Neuronal stem cell (in vitro differentiated cells): ENCODE data around the gene CTTNBP2.

Experiments used
- DNase-seq: peaks from one replicate; pipeline ENCODE4 v3.0.0-alpha.2; 2013; ENCODE audit warnings: low spot score
- H2AFZ ChIP-seq: one replicate; pipeline ENCODE4 v1.6.1; 2013; ENCODE audit warnings: mild to moderate bottlenecking, low read length, inconsistent platforms
- H2AK5ac ChIP-seq: 2 replicates; pipeline ENCODE4 v1.6.1; 2013; ENCODE audit warnings: low read depth, mild to moderate bottlenecking, inconsistent platforms, low read length, moderate library complexity, mixed read lengths
- H2BK120ac ChIP-seq: 2 replicates; pipeline ENCODE4 v1.6.1; 2013; ENCODE audit warnings: low read depth, mild to moderate bottlenecking, inconsistent platforms, low read length, moderate library complexity, mixed read lengths
- H2BK12ac ChIP-seq: one replicate; pipeline ENCODE4 v1.6.1; 2013; ENCODE audit warnings: low read length, inconsistent platforms
- H2BK15ac ChIP-seq: 2 replicates; pipeline ENCODE4 v1.6.1; 2013; ENCODE audit warnings: mild to moderate bottlenecking, low read length, inconsistent platforms, mixed read lengths
- H2BK5ac ChIP-seq: one replicate; pipeline ENCODE4 v1.6.1; 2013; ENCODE audit warnings: inconsistent platforms, mild to moderate bottlenecking, low read length, moderate library complexity
- H3K14ac ChIP-seq: one replicate; pipeline ENCODE4 v1.6.1; 2013; ENCODE audit warnings: low read length, inconsistent platforms
- H3K18ac ChIP-seq: 2 replicates; pipeline ENCODE4 v1.6.1; 2013; ENCODE audit warnings: low read length, inconsistent platforms
- H3K23ac ChIP-seq: 2 replicates; pipeline ENCODE4 v1.6.1; 2013; ENCODE audit warnings: low read depth, mild to moderate bottlenecking, mixed read lengths, low read length, inconsistent platforms; ENCODE audit not compliant: poor library complexity
- H3K27ac ChIP-seq: replicated peaks from 3 replicates; pipeline ENCODE4 v1.5.1; 2013; ENCODE audit warnings: low read length, inconsistent platforms
- H3K27me3 ChIP-seq, 3 experiments: 2 replicates each; pipeline ENCODE4 v1.6.1; 2013; ENCODE audit warnings: low read length in 3 of 3, mild to moderate bottlenecking in 2 of 3, inconsistent platforms in 1 of 3, low read depth in 1 of 3, mixed read lengths in 1 of 3, moderate library complexity in 1 of 3; ENCODE audit not compliant: control insufficient read depth in 3 of 3, insufficient read depth in 3 of 3
- H3K36me3 ChIP-seq, 2 donors: replicated peaks in 1 of 2; 2 replicates each; pipeline ENCODE4 v1.6.1; 2013; ENCODE audit warnings: low read length in 2 of 2; ENCODE audit not compliant: control insufficient read depth in 2 of 2, insufficient read depth in 2 of 2
- H3K4ac ChIP-seq: 2 replicates; pipeline ENCODE4 v1.6.1; 2013; ENCODE audit warnings: inconsistent platforms, mild to moderate bottlenecking, low read length, moderate library complexity
- H3K4me1 ChIP-seq, 2 donors: 1 replicate in 1 of 2; 2 replicates in 1 of 2; pipeline ENCODE4 v1.6.1; 2013; ENCODE audit warnings: low read length in 2 of 2, low read depth in 1 of 2; ENCODE audit not compliant: control insufficient read depth in 2 of 2, insufficient read depth in 1 of 2
- H3K4me2 ChIP-seq: one replicate; pipeline ENCODE4 v1.6.1; 2013; ENCODE audit warnings: mild to moderate bottlenecking, low read length, inconsistent platforms; ENCODE audit not compliant: insufficient read depth, poor library complexity, severe bottlenecking
- H3K4me3 ChIP-seq, 2 donors: 2 replicates each; pipeline ENCODE4 v1.5.1; 2013; ENCODE audit warnings: low read length in 2 of 2, mild to moderate bottlenecking in 2 of 2, inconsistent platforms in 1 of 2, moderate library complexity in 1 of 2
- H3K79me1 ChIP-seq: one replicate; pipeline ENCODE4 v1.6.1; 2013; ENCODE audit warnings: low read depth, mild to moderate bottlenecking, inconsistent platforms, low read length, moderate library complexity
- H3K9ac ChIP-seq: one replicate; pipeline ENCODE4 v1.6.1; 2013; ENCODE audit warnings: mild to moderate bottlenecking, low read depth, low read length, inconsistent platforms; ENCODE audit not compliant: poor library complexity
- H3K9me3 ChIP-seq, 2 donors: replicated peaks in 1 of 2; 2 replicates each; pipeline versions ENCODE3 to v1.6.1; 2013; ENCODE audit warnings: low read length in 2 of 2, mild to moderate bottlenecking in 2 of 2, inconsistent platforms in 1 of 2, low read depth in 1 of 2, mixed read lengths in 1 of 2, moderate library complexity in 1 of 2; ENCODE audit not compliant: control insufficient read depth in 2 of 2, insufficient read depth in 1 of 2
- H4K8ac ChIP-seq: one replicate; pipeline ENCODE4 v1.6.1; 2013; ENCODE audit warnings: low read depth, mild to moderate bottlenecking, inconsistent platforms, low read length, moderate library complexity
- H4K91ac ChIP-seq: one replicate; pipeline ENCODE4 v1.6.1; 2013; ENCODE audit warnings: low read length, low read depth, mild to moderate bottlenecking, inconsistent platforms; ENCODE audit not compliant: poor library complexity
- WGBS, 2 donors: extraction: QIAGEN DNeasy Blood & Tissue Kit; methylation state at CpG; one replicate each; pipeline ENCODE4 v1.1.7; 2013; ENCODE audit warnings: missing lambda C conversion rate in 2 of 2, mixed read lengths in 1 of 2; ENCODE audit not compliant: insufficient read length in 2 of 2, insufficient replicate concordance in 1 of 2; ENCODE audit errors: extremely low coverage in 2 of 2; 5-methylcytosine and 5-hydroxymethylcytosine counted together

Gene CTTNBP2

GRCh38 chr7:117666689-117667088, 206.6 kb downstream of the CTTNBP2 start:
- no peaks in the 10 kb centered on the region for H3K27me3 ChIP-seq
- H2BK120ac ChIP-seq: no peak overlapping the region
- H2AK5ac ChIP-seq: no peak overlapping the region
- H3K4me1 ChIP-seq: no peaks in the 10 kb centered on the region
- no peak overlapping the region for H3K4me2 ChIP-seq
- H3K36me3 ChIP-seq: no peaks in the 10 kb centered on the region
- no peak overlapping the region for H3K4me3 ChIP-seq
- no peaks in the 10 kb centered on the region for H3K9me3 ChIP-seq
- H3K79me1 ChIP-seq: no peaks in the 10 kb centered on the region
- no CpG with 5 or more reads among the region's 6 CpGs for WGBS, 2 donors
- H3K9ac ChIP-seq: no peak overlapping the region
- no peak for DNase-seq
- no peak overlapping the region for H4K8ac ChIP-seq
- H3K18ac ChIP-seq: no peak overlapping the region
- no peak overlapping the region for H2BK5ac ChIP-seq
- H4K91ac ChIP-seq: no peak overlapping the region
- no peak overlapping the region for H2BK15ac ChIP-seq
- H3K14ac ChIP-seq: no peak overlapping the region
- no peak overlapping the region for H3K4ac ChIP-seq
- no peak overlapping the region for H2AFZ ChIP-seq
- no peak overlapping the region for H3K27ac ChIP-seq
- no peak overlapping the region for H3K23ac ChIP-seq
- no peak overlapping the region for H2BK12ac ChIP-seq

- no peaks in the 10 kb centered on the region for H3K9me3 ChIP-seq
- no peak overlapping the region for H3K9ac ChIP-seq
- no peaks in the 10 kb centered on the region for H3K4me1 ChIP-seq
- no CpG with 5 or more reads among the region's 1 CpG for WGBS, 2 donors
- no peak overlapping the region for H3K18ac ChIP-seq
- no peaks in the 10 kb centered on the region for H3K79me1 ChIP-seq
- no peak overlapping the region for H2BK12ac ChIP-seq
- H3K14ac ChIP-seq: no peak overlapping the region
- H4K8ac ChIP-seq: no peak overlapping the region
- no peak overlapping the region for H2AK5ac ChIP-seq
- H3K27me3 ChIP-seq: no peaks in the 10 kb centered on the region
- no peak overlapping the region for H3K4ac ChIP-seq
- no peak overlapping the region for H2AFZ ChIP-seq
- H3K4me3 ChIP-seq: no peak overlapping the region
- no peaks in the 10 kb centered on the region for H3K36me3 ChIP-seq
- H2BK15ac ChIP-seq: no peak overlapping the region
- no peak overlapping the region for H2BK5ac ChIP-seq
- H2BK120ac ChIP-seq: no peak overlapping the region
- H3K23ac ChIP-seq: no peak overlapping the region
- H3K27ac ChIP-seq: no peak overlapping the region
- no peak for DNase-seq
- no peak overlapping the region for H3K4me2 ChIP-seq
- no peak overlapping the region for H4K91ac ChIP-seq
Observed at GRCh38 chr7:117666031-117666430, 207.2 kb downstream of the CTTNBP2 start.

GRCh38 chr7:117665368-117665767, 207.9 kb downstream of the CTTNBP2 start:
- H3K36me3 ChIP-seq: no peaks in the 10 kb centered on the region
- no peak overlapping the region for H2BK120ac ChIP-seq
- H2BK5ac ChIP-seq: no peak overlapping the region
- H2AFZ ChIP-seq: no peak overlapping the region
- no peak for DNase-seq
- H2BK15ac ChIP-seq: no peak overlapping the region
- no peak overlapping the region for H2BK12ac ChIP-seq
- no peak overlapping the region for H3K4me2 ChIP-seq
- H3K9me3 ChIP-seq: no peaks in the 10 kb centered on the region
- no peaks in the 10 kb centered on the region for H3K79me1 ChIP-seq
- H3K4ac ChIP-seq: no peak overlapping the region
- no peak overlapping the region for H3K9ac ChIP-seq
- H3K4me1 ChIP-seq: no peaks in the 10 kb centered on the region
- H3K27me3 ChIP-seq: no peaks in the 10 kb centered on the region
- H2AK5ac ChIP-seq: no peak overlapping the region
- no peak overlapping the region for H3K4me3 ChIP-seq
- no peak overlapping the region for H3K14ac ChIP-seq
- no peak overlapping the region for H4K91ac ChIP-seq
- no peak overlapping the region for H3K27ac ChIP-seq
- no peak overlapping the region for H4K8ac ChIP-seq
- no peak overlapping the region for H3K18ac ChIP-seq
- no peak overlapping the region for H3K23ac ChIP-seq

- Histone ChIP-seq H3K14ac (no peak overlapping the region), H3K9ac (no peak overlapping the region), H2BK12ac (no peak overlapping the region), H3K9me3 (no peaks in the 10 kb centered on the region), H2AFZ (no peak overlapping the region), H3K4me1 (no peaks in the 10 kb centered on the region), H3K4me2 (no peak overlapping the region), H2BK15ac (no peak overlapping the region), H2BK120ac (no peak overlapping the region), H3K18ac (no peak overlapping the region), H4K91ac (no peak overlapping the region), H2AK5ac (no peak overlapping the region), H3K27me3 (no peaks in the 10 kb centered on the region), H3K4me3 (no peak overlapping the region), H3K4ac (no peak overlapping the region), H3K36me3 (no peaks in the 10 kb centered on the region), H3K23ac (no peak overlapping the region), H3K27ac (no peak overlapping the region), H2BK5ac (no peak overlapping the region), H4K8ac (no peak overlapping the region), H3K79me1 (no peaks in the 10 kb centered on the region)
- WGBS, 2 donors: no CpG with 5 or more reads among the region's 3 CpGs
- no peak for DNase-seq
Observed at GRCh38 chr7:117664047-117664446, 209.2 kb downstream of the CTTNBP2 start.
